ENCODE measurements around the gene NOVA2.

The NOVA2 gene

GRCh38 chr19:45999653-46000121 lies 26.0 kb upstream of the NOVA2 start:
- DNase-seq, result peak; percentile 10

GRCh38 chr19:45998834-45999233 lies 25.2 kb upstream of the NOVA2 start:
- DNase-seq, result no peak

- no peak for DNase-seq
Observed at GRCh38 chr19:45996933-45997332, 23.3 kb upstream of the NOVA2 start.

GRCh38 chr19:45995715-45996385 lies 22.2 kb upstream of the NOVA2 start:
- no peak for DNase-seq

GRCh38 chr19:45994998-45995714 lies 21.5 kb upstream of the NOVA2 start, which contains the start of gene CCDC61:
TSS of gene CCDC61 (plus strand) at chr19:45995467. CDS start at chr19:46003019, 7,552 bp downstream.
- DNase-seq, result peak; percentile 100

GRCh38 chr19:45994456-45994997 lies 20.9 kb upstream of the NOVA2 start:
- DNase-seq, result no peak

- no peak for DNase-seq
Observed at GRCh38 chr19:45990113-45990728, 16.6 kb upstream of the NOVA2 start.

DNA sequence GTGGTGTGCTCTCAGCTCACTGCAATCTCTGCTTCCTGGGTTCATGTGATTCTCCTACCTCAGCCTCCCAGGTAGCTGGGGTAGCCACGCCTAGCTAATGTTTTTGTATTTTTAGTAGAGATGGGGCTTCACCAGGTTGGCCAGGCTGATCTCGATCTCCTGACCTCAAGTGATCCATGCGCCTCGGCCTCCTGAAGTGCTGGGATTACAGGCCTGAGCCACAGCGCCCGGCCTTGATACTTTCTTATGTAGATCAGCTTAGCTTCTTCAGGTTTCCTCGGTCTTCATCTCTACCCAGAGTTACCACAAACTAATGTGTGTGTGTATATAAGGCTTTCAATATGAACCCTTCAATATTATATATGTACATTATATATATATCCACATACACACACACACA lies 11.7 kb upstream of the NOVA2 start:
- DNase-seq, result no peak

DNA sequence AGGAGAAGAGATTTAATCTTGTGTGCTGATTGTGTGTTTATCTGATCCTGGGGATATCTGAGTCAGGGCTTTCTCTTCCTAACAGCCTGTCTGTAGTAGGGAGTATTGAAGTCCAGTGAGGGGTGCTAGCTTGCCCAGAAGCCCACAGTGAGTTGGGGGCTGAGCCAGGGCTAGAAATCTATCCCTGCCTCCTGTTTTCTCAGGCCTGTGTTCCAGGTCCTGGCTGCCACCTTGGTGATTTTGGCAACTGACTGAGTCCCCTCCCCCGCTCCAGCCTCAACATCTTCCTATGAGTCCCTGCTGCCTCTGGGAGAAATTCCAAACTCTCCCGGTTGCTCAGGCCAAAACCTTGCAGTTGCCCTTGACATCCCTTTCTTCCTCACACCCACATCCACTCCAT lies 7.7 kb upstream of the NOVA2 start:
- DNase-seq, result no peak

GRCh38 chr19:45978156-45978555 lies 4.5 kb upstream of the NOVA2 start:
- no peak for DNase-seq

- DNase-seq, result no peak
Observed at GRCh38 chr19:45976178-45976577, 2.5 kb upstream of the NOVA2 start.

DNA sequence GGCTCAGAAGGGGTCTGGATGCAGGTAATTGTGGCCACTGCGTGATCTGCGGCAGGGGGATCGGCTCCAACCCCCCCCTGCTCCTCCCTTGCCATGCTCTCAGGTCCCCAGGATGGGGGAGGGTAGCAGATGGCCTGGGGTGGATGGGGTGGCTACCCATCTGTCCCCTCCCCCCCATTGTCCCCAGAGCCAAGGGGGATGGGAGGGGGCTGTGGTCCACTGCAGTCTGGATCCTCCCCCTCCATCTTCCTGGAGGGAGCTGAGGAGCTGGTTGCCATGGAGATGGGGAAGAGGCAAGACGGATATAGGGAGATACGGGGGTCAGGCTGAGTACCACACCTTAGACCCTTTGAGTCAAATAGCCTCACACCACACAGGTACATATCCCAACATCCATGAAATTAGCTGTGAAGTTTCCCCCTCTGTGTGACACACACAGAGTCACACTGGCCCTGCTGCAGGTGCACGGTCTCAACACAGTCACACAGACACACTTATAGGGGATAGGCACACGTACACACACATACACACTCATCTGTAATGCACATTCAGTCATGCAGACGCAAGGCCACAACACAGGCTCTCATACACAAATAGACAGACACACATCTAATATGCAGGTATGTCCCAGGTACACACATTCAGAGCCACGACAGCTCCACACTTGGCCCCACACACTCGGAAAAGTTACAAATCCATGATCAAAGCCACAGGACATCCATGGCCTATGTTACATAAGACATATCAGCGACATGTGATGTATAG lies 1.8 kb upstream of the NOVA2 start:
- no peak for DNase-seq

DNA sequence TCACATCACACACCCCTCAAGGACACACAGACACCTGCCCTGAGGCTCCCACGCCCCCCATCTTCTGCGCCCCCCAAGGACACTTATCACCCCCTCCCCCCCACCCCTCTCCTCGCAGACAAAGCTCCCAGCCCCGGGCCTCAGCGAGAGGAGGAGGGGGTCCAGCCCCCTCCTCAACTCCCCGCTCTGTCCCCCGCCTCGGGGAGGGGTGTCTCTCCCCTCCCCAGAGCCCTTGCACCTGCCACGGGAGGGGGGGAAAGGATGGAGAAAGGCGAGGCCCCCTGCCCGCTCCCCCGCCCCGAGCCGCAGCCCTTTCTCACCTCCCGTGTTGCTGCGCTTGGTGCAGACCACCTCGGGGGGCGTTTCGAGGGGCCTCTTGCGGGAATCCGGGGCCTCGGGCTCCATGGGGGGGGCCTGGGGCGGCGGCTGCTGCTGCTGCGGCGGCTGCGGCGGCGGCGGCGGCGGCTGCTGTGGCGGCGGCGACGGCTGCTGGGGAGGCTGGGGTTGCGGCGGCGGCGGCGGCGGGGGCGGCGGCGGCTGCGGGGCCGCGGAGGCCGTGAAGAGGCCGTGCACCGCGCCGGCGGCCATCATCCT lies 621 bp downstream of the NOVA2 start:
- no peak for DNase-seq

DNA sequence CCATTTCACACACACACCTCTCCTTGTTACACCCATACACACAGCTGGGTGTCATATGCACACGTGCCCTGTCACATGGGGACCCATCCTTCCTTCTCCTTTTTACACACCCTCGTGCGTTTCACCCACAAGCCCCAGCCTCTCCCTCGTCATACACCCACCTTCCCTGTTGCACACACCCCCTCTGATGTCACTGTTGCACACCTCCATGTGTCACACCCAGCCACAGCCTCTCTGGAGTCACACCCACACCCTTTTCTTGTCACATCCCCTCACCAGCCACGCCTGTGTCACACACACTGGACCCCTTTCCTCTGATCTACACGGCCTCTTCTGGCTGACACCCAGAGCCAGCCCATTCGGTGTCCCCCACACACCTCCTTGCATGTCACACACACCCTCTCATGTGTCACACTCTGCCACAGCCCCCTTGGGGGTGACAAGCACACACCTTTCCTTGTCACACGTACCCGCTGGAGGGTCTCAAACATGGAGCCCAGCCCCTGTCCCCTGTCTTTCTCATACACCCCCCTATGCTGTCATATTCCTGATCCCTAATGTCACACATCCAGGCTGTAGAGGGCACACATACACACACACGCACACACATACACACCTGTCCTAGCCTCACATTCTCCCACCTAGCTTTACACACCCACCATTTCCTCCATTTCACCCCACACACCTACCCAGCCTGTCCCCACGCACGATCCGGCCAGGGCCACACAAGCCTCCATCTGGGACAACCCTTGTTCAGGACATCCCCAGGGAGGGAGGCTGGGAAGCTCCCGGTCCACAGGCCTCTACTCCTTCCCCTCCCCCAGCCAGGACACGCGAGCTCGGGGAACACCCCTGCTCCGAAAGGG lies 1.4 kb downstream of the NOVA2 start:
- peak; percentile 18 for DNase-seq

DNA sequence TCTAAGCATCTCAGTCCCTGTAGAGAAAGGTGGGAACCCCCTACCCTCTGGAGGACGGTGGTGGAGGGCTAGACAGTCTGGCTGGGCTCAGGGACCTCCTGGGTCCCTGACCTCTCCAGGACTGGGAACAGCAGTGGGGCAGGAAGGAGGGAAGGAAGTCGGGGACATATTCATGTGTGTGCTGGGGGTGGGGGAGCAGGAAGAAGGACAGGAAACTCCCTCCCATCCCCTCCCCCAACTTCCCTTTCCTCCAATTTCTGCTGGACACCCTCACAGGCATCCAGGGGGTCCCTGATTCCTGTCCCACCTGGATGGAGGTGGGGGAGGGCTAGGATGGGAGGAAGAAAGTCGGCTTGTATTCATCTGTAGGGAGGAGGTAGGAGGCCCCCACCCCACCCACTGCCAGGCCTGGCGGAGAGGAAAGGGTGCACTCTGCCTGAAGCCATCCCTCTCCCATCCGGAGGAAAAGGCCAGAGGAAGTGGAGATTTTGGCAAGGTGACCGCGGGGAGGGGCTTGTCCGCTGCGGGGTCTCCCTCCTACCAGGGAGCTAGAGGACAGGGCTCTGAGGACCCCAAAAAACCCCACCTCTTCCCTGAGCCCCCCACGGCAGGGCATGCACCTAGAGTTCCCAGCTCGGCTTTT lies 2.3 kb downstream of the NOVA2 start:
- DNase-seq, result no peak

DNA sequence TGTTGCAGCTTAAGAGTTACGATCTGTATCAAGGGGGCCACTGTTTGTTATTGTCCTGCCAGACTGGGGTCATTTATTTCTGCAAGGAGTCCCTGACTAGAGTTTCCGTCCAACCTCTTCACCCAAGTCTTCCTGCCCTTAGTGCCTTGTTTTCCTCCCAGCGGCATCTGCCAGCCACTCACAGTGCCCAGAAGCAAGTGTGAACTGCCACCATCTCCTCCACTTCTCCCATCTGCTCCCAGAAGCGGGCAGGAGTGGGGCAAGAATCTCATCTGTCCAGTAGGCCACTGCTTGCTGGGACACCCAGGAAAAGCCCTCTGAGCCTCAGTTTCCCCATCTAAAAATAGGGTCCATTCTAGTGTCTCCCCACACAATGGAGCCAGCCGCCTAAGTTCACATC lies 4.0 kb downstream of the NOVA2 start:
- no peak for DNase-seq

DNA sequence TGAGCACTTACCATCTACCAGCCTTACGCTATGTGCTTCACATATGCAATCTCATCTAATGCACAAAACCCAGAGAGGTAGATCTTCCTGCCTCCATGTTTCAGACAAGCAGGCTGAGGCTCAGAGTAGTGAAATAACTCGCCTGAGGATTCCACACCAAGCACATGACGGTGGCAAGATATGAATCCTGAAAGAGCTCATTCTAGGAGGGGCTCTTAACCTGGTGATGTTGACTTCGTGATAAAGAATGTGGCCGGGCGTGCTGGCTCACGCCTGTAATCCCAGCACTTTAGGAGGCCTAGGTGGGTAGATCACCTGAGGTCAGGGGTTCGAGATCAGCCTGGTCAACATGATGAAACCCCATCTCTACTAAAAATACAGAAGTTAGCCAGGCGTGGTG lies 5.0 kb downstream of the NOVA2 start:
- DNase-seq, result no peak

DNA sequence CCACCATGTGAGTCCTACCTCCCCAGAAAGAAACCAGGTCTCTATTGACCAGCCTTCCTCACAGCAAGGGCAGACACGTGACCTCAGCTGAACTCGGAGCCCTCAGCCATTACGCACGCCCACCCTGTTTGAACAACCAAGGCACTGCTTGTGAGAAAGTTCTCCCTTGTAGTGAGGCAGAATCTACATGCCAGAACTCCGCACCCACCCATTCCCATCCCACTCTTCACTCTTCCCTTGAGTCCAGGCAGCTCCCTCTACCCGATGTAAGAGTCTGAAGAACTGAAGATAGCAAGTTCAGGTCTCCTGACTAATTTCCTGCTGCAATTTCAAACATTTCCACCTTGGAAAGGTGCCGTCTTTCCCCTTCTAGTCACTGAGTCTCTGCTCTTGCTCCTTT lies 6.4 kb downstream of the NOVA2 start:
- DNase-seq, result no peak

DNA sequence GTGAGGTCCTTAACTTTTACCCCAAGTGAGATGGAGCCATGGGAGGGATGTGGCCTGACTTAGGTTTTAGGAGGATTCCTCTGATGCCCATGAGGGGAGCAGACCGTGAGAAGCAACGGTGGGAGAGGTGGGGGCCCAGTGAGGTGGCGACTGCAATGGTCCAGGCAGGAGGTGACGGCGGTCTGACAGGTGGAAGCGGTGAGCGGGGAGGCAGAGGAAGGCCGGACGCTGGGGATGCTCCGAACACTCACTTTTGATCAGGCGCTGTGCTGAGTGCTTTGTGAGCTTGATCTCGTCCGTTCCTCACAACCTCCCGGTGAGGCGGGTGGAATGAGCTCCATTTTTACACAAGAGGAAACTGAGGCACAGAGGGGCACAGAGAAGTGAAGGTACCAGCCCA lies 11.6 kb downstream of the NOVA2 start:
- DNase-seq, result no peak

- DNase-seq, result no peak
Observed at GRCh38 chr19:45960595-45961235, 12.9 kb downstream of the NOVA2 start.

Measured in CD4-positive, alpha-beta T cell treated with Interleukin-12 subunit alpha and Interleukin-12 subunit beta, for 1 hour (primary cell).